Right lobe of liver (tissue), 6 donors: ENCODE measurements around the gene FEZ2. TPM values are rescaled to one million over a fixed set of nuclear protein-coding genes. Genes with fewer than 3 reads are reported as not detected.

Source experiments
- ATAC-seq, 4 donors: fragments of 200-7000 bp; cut with Tn5 transposase; one replicate each; pipeline ENCODE4 v1.9.1; 2020; ENCODE audit warnings: mild to moderate bottlenecking in 4 of 4, moderate library complexity in 4 of 4
- DNase-seq, 3 donors: peaks; one replicate each; pipeline ENCODE4 v3.0.0-alpha.2; 2020
- H3K27ac ChIP-seq, 3 donors: fragments of 200-600 bp; one replicate each; pipeline ENCODE4 v1.8.0; 2022
- H3K27me3 ChIP-seq, 2 donors: fragments of 200-600 bp; one replicate each; pipeline ENCODE4 v1.8.0; 2022
- H3K36me3 ChIP-seq, 4 donors: fragments of 200-600 bp; sonication (generic) in 1 of 4; one replicate each; pipeline versions ENCODE4 v1.5.1 to v1.8.0; 2017 to 2022; ENCODE audit warnings: control low read depth in 1 of 4
- H3K4me1 ChIP-seq, 4 donors: fragments of 200-600 bp; sonication (generic) in 1 of 4; one replicate each; pipeline versions ENCODE4 v1.5.1 to v1.8.0; 2017 to 2022; ENCODE audit warnings: control low read depth in 1 of 4
- H3K4me3 ChIP-seq, 3 donors: fragments of 200-600 bp; one replicate each; pipeline ENCODE4 v1.8.0; 2022
- H3K9me3 ChIP-seq, 4 donors: fragments of 200-600 bp; sonication (generic) in 1 of 4; one replicate each; pipeline versions ENCODE4 v1.5.1 to v1.8.0; 2017 to 2022; ENCODE audit warnings: control low read depth in 1 of 4
- POLR2A ChIP-seq: fragments of 450-650 bp; IDR thresholded peaks from one replicate; pipeline ENCODE4 v1.6.1; 2017; ENCODE audit warnings: antibody characterized with exemption, mild to moderate bottlenecking
- WGBS: methylation state at CpG from one replicate; pipeline ENCODE4 v1.1.6; 2018; ENCODE audit warnings: low coverage, low lambda C conversion rate; ENCODE audit not compliant: insufficient coverage; ENCODE audit errors: missing lambda C conversion rate; 5-methylcytosine and 5-hydroxymethylcytosine counted together
- intact Hi-C, 2 donors: fragments of 100-400 bp; cut with DNase I; formaldehyde crosslinking; loops; one replicate each; pipeline versions ENCODE4 v1.11.2 to v1.14.1; 2022
- total RNA-seq, 6 experiments: library from RNA; depleted of rRNA in 2 of 6; stranded (reverse); fragments of >200 nt in 2 of 6; fragmentation: NEBNext Ultra II Directional in 3 of 6; extraction: Animal tissue kit (Norgen Biotek cat#: 25700) in 3 of 6; gene quantifications; one replicate each; pipeline versions ENCODE4 v1.1.0 to v1.2.4, GENCODE V29; 2016 to 2023
- TF ChIP-seq, protein P1 (sequence below), 4 donors: fragments of 200-600 bp in 3 of 4; fragments of 450-650 bp in 1 of 4; IDR thresholded peaks; one replicate each; pipeline versions ENCODE4 v1.5.1 to v1.8.0; 2016 to 2022; ENCODE audit warnings: antibody characterized with exemption in 4 of 4, mild to moderate bottlenecking in 2 of 4
- donor health status: DM: no; HTN: yes; CAD: no.
- donor health status: DM: no; HTN: no; CAD: no.
- donor health status: DM: no; HTN: no; CAD: no.
- donor health status: DM: no; HTN: yes; CAD: no.
- donor health status: DM: no; HTN: yes; CAD: no.

Gene FEZ2
- total RNA-seq, 6 experiments from 2014 or later: 11.1 to 22.2 (median 18.7) TPM

DNA sequence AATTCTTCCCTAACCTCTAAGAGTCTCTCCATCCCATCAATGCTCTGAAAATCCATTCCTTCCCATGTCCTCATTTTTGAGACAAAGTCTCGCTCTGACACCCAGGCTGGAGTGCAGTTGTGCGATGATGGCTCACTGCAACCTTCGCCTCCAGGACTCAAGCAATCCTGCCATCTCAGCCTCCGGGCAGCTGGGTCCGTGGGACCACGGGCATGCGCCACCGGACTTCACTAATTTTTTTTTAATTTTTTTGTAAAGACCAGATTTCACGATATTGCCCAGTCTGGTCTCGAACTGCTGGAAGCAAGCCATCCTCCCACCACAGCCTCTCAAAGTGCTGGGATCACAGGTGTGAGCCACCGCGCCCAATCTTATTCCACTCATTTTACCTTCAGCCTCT, 1.6 kb downstream of the FEZ2 start:
- WGBS: 98% methylated on average over 11 of the region's 12 CpGs
- Histone ChIP-seq H3K27me3 (no peaks in the 10 kb centered on the region), H3K9me3 (no peaks in the 10 kb centered on the region), H3K27ac (no peak overlapping the region), H3K4me1 (peaks cover 0 to 18% (median 2%) of the 10 kb centered on the region in 4 donors), H3K4me3 (no peak overlapping the region), H3K36me3 (no peaks in the 10 kb centered on the region)
- DNase-seq (no peak), ATAC-seq (no peak)
- intact Hi-C loops: no loop called here
- TF ChIP-seq POLR2A: no peak
- TF ChIP-seq, protein P1, sequence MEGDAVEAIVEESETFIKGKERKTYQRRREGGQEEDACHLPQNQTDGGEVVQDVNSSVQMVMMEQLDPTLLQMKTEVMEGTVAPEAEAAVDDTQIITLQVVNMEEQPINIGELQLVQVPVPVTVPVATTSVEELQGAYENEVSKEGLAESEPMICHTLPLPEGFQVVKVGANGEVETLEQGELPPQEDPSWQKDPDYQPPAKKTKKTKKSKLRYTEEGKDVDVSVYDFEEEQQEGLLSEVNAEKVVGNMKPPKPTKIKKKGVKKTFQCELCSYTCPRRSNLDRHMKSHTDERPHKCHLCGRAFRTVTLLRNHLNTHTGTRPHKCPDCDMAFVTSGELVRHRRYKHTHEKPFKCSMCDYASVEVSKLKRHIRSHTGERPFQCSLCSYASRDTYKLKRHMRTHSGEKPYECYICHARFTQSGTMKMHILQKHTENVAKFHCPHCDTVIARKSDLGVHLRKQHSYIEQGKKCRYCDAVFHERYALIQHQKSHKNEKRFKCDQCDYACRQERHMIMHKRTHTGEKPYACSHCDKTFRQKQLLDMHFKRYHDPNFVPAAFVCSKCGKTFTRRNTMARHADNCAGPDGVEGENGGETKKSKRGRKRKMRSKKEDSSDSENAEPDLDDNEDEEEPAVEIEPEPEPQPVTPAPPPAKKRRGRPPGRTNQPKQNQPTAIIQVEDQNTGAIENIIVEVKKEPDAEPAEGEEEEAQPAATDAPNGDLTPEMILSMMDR (IDR thresholded peaks at IDR 0.05): no peak

DNA sequence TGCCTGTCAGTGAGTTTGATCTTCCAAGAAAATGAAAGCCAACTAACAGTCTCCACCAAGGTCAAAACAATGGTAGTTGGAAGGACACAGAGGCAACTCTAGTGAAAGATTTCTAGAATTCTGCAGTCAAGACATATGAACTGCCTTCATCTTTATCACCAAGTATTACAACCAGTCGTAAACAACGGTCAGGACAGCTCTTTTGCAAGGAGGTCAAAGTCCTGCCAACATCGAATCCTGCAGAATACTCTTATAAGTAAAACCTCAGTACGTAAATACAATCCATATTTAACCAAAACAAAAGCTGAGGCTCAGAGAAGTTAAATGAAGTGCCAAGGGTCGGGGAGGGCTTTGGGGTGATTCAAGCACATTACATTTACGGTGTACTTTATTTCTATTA, 3.1 kb downstream of the FEZ2 start:
- TF ChIP-seq, protein P1 (IDR thresholded peaks at IDR 0.05): no peak
- TF ChIP-seq POLR2A: no peak
- Histone ChIP-seq H3K36me3 (peaks cover 0 to 3% (median 0%) of the 10 kb centered on the region in 4 donors), H3K4me3 (no peak overlapping the region), H3K27ac (no peak overlapping the region), H3K4me1 (peaks cover 0 to 18% (median 2%) of the 10 kb centered on the region in 4 donors), H3K9me3 (no peaks in the 10 kb centered on the region), H3K27me3 (no peaks in the 10 kb centered on the region)
- no peak for ATAC-seq
- intact Hi-C loops: no loop called here
- 60% methylated on average over 6 of the region's 6 CpGs for WGBS
- DNase-seq: no peak

DNA sequence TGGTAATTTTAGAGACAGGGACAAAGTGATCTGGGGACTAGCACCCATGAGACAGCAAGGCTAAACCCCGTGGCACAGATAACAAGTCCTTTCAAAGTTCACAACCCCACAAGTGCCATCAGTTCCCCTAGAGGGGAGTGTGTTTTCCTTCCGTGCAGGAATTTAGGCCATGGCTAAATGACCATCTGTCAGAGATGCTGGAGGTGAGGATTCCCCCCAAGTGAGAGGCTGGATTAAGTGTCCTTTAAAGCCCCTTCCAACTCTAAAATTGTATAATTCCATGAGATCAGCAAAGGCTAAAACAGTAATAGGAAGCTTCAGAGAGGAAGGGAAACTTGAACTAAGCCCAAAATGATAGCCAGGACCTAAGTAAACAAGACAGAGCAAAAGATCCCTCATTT, 8.7 kb downstream of the FEZ2 start:
- intact Hi-C loops: no loop called here
- peaks cover 0 to 7% (median 0%) of the 10 kb centered on the region in 4 donors for H3K36me3 ChIP-seq

DNA sequence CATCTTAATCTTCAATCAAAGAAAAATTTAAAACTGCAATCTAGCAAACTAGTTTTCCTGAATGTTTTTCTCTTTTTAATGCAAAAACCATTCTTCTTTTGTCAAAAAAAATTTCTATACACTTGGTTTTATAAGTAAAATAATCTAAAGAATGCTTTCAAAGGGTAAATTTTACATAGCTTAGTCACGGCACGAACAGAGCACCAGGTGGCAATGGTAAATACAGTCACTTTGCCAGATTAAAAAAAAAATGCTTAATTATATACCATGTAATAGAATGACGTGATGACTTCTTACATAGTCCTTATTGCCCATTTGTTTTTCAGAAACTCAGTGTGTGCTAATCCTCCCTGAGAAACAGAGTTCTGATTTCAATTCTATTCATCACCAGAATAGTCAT, 10.4 kb downstream of the FEZ2 start:
- 83% methylated on average over 3 of the region's 3 CpGs for WGBS
- H3K27me3 ChIP-seq: no peaks in the 10 kb centered on the region
- no peaks in the 10 kb centered on the region for H3K9me3 ChIP-seq
- ATAC-seq (no peak), DNase-seq (no peak)
- H3K27ac ChIP-seq: no peak overlapping the region
- no peak overlapping the region for H3K4me3 ChIP-seq
- H3K36me3 ChIP-seq: peaks cover 0 to 8% (median 3%) of the 10 kb centered on the region in 4 donors
- H3K4me1 ChIP-seq: no peaks in the 10 kb centered on the region
- TF ChIP-seq, protein P1 (IDR thresholded peaks at IDR 0.05): no peak
- no peak for TF ChIP-seq POLR2A
- intact Hi-C loops: no loop called here

More for the DNA sequence above, 8.7 kb downstream of the FEZ2 start:
- DNase-seq (no peak), ATAC-seq (peak; percentile 31 to 64 (median 50))
- Histone ChIP-seq H3K27me3 (no peaks in the 10 kb centered on the region), H3K27ac (no peak overlapping the region), H3K9me3 (no peaks in the 10 kb centered on the region), H3K4me1 (peaks cover 0 to 4% (median 0%) of the 10 kb centered on the region in 4 donors), H3K4me3 (no peak overlapping the region)
- WGBS: 20% methylated on average over 1 of the region's 2 CpGs
- TF ChIP-seq, protein P1 (IDR thresholded peaks at IDR 0.05): no peak
- no peak for TF ChIP-seq POLR2A

DNA sequence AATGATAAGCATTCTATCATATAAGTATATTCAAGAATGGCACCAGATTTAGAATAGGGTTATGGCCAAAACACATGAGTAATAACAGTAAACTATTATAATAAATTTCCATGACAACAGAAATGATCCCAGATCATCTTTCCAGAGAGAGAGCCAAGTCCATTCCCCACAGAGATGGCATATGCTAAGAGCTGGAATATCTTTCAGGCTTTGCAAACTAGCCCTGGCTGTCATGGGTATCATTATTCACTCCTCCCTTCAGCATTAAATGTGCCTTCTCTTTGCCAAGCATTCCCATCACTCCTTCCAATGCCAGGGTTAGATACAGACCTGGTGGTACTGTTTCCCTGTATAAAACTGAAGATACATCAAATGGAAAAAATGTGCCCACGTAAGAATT, 10.9 kb downstream of the FEZ2 start:
- Histone ChIP-seq H3K9me3 (no peaks in the 10 kb centered on the region), H3K4me1 (no peaks in the 10 kb centered on the region), H3K27ac (no peak overlapping the region), H3K4me3 (no peak overlapping the region), H3K36me3 (peaks cover 0 to 9% (median 3%) of the 10 kb centered on the region in 4 donors), H3K27me3 (no peaks in the 10 kb centered on the region)
- TF ChIP-seq, protein P1 (IDR thresholded peaks at IDR 0.05): no peak
- TF ChIP-seq POLR2A: no peak
- ATAC-seq (no peak), DNase-seq (no peak)
- whole genome bisulfite sequencing: 100% methylated on average over 1 of the region's 1 CpG
- intact Hi-C loops: no loop called here
